GM19035 (cell line): ENCODE results near the gene ST7.
A peak's percentile ranks its signal among the peaks of the same experiment; 100 is the strongest.
"Not testable (repeated sequence)": the region's sequence is repeated elsewhere in the genome, so short reads cannot be mapped to it uniquely, and the experiment has no call there.

ENCODE experiments used
- ATAC-seq: cut with Tn5 transposase; IDR thresholded peaks from one replicate; pipeline ENCODE4 v1.9.1; 2021; ENCODE audit not compliant: unreplicated experiment

Gene ST7

DNA sequence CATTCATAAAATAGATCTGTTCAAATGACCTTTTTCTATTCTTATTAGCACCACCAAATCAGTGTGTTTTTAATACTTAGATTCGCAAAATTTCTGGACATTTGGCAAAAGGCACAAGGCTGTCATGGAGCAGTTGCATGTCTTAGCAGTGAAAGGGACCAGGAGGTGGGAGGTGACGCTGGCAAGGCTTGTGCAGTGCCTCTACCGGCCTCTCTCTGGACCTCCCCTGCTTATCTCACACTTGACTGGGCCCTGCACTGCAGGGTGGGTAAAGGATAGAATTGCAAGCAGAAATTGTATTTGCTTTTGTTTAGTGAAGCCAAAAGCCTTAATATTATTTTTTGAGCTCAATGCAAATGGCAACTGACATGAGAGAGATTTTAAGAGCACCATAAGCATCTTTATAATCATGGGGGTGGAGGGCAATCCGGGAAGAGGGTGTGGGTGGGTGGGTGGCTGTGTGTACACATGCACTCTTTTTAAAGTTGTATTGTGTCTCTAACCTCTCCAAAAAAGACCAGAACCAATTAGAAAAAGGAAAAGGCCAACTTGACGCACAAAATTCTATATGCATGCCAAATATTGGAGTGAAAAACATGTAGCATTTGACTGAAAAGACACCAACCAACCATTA is 263.3 kb downstream of the ST7 start:
- no peak for ATAC-seq

DNA sequence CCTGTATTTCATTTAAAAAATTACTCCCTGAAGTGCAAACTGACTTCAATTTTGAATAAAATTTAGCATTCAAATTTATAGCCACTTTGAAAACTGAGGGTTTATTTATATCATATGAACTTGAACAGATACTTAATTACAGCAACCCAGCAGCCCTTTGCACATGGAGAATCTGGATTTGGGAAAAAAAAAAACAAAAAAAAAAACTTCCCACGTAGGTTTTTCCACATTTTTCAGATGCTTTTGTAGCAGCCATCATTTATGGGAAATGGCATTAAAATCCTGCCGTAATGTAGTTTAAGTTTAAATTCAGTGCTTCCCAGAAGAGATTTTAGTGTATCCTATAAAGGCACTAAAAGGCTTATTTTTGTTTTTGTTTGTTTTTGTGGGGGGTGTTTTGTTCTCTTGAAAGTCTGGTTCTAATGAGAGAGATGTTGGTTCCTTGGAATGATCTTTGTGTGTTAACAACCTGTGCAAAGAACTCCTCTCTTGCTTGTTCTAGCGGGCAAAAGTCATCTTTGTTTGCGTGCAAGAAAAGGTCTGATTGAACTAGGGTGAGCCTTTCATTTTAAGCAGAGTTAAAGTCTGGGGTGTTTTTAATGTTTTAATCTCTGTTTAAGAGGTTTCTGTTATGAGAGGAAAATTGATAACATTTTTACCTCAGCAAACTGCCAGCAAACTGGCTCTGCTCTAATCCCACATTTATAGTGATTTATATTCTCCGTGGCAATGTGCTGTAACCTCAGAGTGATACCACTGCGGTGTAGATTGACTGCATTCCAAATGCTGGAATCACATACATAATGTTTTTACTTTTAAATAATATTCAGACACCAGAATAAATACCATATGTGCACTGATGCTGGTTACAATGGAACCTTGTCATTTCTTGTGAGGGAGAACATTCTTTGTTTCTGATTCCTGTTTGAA is 264.1 kb downstream of the ST7 start:
- no peak for ATAC-seq

DNA sequence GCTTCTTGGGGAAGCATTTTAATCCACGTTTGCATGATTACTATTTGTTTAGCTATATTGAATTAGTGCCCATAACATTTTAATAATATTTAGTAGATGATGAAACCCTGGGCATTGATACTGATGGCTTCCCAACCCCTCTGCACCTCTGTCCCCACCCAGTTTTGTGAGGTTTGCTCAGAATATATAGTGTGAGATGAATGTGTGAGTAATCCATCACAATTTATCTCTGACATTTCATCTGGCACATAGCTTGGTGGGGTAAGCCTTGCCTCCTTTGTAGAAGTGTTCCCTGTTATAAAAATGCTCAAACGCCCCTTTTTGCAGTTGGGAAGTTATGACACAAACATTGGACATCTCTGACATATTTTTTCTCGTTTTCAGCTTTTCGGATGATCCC is 265.4 kb downstream of the ST7 start:
- ATAC-seq, result no peak

DNA sequence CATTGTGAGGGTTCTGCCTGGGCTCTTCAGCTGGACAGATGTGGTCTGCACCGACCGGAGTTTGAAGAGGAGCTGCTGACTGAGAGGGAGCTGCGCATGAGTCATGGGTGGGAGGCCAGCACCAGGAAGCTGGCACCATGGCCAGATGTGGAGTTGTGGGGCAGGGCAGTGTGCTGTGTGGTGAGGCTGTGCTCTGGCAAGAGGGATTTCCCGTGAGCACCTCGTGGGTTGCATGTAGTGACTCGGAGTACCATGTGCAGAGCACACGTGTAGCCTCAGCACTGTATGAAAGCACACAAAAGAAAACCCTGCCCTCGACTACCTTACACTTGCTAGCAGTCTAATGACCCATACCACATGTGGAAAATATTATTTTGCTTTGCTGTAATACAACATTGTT is 266.2 kb downstream of the ST7 start:
- ATAC-seq, result no peak

DNA sequence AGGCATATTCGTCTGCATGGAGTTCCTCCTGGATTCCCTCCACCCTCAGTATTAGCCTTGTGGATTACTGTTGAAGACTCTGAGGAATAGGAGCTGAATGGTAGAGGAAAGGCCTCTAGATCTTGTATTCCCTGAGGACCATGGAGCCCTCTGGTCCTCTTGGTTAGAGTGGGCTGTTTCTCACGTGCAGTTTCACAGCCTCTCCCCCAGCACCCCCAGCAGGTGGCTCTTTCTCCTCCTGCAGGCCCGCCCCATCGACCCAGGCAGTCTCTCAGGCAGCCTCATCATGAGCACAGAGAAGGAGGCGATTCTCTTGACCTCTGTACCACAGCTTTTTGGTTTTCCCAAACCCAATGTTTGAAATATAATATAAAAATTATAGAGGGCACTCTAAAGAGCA is 267.5 kb downstream of the ST7 start:
- ATAC-seq, result no peak

DNA sequence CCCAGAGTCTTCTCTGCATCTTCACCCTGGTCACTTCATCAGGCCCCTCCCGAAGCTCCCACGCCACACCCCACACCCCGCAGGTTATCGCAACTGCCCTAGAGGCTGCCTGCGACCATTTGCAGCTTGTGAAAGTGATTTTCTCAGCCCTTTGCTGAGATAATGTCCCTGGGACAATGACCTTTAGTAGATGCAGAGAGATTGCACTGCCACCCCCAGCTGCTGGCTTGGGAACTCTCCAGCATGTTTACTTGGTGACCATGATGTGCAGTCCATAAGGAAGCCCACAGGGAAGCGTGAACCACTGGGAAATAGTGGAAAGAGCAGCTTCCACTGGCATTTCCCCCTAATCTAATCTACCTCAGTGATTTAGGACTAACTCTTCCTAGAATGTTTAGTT is 272.2 kb downstream of the ST7 start:
- ATAC-seq, result no peak

DNA sequence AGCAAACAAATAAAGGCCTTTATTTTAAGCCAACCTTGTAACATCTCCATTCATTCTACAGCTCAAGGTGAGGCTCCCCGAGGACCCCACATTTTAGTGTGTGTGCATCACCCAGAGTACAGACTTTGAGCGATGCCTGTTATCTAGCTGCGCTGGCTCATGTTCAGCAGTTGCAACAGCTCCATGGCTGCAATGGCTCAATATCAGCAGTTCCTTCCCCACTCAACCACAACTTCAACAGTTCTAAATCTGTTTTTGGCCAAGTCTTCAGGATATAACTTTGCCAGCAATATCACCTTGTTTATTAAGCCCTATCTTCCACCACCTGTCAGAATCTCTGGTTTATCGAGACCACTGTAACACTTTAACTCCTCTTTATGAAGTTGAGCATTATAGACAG is 273.8 kb downstream of the ST7 start:
- no peak for ATAC-seq

DNA sequence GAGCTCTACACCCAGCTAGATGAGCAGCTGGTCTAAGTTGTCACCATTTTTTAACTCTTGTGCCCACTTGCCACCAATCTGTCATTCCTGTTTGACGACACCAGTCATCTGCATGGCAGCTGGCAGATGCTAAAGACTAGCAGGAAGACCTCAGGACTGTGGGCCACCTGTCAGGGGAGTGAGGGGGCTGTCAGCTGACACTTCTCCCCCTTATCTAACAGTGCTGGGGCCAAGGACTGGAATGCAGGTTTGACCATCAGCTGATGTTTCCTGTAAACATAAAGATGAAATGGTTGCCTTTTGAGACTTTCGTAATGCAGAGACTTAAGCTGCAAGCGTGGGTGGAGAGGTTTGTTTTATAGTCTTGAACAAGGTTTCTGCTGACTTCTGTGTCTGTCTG is 276.0 kb downstream of the ST7 start:
- no peak for ATAC-seq

DNA sequence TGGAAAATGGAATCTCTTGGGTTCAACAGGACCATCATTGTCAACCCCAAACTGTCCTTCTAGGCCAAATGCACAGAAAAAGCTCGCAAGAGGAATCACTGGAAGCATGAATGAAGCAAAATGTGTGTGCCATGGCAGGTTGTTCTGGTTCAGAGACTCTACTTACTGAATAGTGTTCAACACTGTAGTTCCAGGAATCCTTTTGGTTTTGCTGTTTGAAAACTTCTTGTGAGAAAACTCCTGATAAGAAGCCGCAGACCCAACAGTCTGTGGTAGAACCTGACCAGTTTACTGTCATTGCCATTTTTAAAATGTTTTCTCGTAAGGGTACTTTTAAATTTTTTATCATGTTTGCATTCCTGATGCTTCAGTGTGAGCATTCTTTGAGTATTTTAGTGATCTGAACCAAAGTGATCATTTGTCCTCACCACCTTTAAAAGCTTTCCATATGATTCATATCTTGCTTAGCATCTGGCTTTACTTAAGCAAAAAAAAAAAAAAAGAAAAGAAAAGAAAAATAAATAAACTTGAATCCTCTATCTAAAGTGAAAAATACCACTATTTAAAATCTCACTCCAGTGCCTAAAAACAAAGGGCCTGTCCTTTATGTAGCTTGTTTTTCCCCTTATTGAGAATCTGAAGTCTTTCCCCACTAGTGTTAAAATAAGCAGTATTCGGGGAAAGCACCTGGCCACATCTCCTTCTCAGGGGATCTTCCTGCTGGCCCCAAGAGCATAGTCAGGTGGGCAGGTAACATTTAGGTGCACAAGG is 277.2 kb downstream of the ST7 start:
- peak; percentile 67 for ATAC-seq

DNA sequence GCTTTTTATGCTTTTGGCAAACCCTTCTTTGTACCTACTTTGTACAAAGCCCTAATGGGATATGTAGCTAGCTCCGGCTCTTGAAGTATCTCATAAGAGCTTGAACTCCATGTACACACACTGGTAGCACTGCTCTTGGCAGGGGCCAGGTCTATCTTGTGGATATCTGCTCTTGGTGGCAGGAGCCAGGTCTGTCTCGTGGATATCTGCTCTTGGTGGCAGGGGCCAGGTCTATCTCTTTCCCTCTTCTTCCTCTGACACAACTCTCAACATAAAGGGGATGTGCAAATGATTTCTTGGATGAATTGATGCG is 277.7 kb downstream of the ST7 start:
- peak; percentile 22 for ATAC-seq

DNA sequence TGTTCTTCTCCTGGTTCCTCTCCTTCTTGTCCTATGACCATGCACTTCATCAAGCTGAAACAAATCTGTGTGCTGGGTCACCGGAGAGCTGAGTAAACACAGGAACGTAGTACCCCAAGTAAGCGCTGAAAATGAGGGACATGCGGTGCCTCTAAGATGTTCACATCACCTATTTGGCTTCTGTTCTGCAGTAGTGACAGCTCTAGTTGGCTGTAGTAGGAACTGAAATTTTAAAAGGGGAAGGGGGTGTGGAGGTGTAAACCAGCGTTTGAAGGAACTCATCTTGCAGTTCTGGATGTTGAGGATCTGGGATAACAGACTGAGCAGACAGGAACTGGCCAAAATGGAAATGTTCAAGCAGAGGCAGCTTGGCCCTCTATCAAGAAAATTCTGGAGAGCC is 284.3 kb downstream of the ST7 start:
- peak; percentile 56 for ATAC-seq

DNA sequence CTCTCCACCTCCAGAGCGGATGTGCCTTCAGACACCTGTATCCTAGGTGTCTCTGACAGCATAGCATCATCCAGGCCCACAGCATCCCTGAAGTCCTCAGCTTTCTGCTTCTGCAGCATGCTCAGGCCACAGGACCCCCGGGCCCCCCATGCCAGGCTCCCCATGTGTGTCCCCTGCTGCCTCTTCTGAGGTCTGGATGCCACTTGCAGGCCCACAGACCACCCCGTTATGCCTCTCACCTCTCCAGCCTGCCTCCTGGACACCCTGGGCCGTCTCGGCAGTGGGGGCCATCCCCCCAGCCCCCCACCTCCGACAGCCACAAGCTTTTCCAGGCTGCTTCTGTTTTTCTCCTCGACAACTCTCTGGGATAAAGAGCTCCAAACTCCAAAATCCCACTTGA is 285.2 kb downstream of the ST7 start:
- no peak for ATAC-seq

DNA sequence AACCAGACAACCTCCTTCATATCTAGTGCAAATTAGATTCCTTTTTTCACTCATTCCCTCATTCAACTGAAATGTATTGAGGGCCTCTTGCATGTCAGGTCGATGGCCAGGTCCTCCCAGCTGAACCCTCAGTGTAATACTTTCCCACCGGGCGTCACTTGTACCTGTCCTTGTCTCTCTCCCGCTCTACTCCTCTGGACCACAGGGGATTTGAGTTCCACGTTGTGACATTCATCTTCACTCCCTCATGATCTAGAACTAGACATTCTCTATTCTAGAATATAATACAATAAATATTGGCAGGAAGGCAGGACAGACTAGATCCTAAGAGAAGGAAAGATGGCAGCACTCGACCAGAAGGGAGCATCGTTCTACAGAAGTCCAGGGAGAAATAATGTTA is 285.6 kb downstream of the ST7 start:
- no peak for ATAC-seq

DNA sequence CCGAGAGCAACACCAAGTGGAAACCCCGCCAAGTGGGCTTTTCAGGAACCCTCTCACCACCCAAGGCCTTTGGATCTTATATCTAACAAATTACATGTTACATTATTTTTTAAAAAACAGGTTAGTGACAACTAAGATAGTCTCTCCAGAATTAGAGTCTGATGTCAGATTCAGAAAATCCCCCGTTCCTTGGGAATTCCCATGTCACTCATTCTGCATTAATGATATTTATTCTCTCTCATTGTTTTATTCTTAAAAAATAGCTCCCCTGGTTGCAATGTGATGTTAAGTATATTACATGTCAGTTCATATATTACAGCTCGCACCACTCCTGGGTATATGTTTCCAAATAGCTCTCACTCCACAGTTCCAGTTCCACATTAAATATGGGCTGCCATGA is 287.8 kb downstream of the ST7 start:
- ATAC-seq, result no peak

DNA sequence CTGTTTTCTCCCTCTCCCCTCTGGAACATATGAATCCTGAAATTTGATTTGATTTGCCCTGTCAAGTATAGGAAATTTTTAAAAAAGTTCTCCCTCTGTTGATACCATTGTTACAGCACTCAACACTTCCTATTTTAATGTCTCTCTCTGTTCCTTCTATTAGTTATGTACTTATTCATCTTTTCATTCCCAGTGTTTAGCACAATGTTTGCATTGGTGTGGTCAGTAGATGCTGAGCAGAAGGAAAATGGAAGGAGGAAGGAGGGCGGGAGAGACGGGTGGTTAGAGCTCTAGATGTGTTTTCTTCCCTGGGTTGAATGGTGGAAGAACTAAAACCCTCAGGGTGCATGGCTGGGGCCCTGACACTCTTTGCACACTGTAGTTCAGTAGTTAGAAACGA is 290.1 kb downstream of the ST7 start:
- no peak for ATAC-seq

DNA sequence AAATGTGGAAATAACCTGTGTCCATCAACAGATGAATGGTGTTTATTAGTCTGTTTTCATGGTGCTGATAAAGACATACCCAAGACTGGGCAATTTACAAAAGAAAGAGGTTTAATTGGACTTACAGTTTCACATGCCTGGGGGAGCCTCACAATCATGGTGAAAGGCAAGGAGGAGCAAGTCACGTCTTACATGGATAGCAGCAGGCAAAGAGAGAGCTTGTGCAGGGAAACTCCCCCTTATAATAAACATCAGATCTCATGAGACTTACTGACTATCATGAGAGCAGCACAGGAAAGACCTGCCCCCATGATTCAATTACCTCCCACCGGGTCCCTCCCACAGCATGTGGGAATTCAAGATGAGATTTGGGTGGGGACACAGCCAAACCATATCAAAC is 292.4 kb downstream of the ST7 start:
- not testable (repeated sequence) for ATAC-seq

DNA sequence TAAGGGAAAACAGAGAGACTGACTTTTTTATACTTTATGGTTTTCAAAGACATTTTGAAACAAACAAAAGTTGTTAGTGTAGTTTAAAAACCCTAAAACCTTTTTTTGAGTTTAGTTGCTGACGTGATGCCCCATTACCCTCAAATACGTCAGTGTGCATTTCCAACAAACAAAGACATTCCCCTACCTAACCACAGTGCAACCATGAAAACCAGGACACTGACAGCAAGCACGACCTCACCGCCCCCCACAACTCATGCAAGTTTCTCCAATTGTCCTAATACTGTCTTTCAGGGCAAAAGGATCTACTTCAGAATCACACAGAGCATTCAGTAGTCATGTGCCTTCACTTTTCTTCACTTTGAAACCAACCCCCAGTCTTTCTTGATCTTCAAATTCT is 294.5 kb downstream of the ST7 start:
- ATAC-seq, result no peak

DNA sequence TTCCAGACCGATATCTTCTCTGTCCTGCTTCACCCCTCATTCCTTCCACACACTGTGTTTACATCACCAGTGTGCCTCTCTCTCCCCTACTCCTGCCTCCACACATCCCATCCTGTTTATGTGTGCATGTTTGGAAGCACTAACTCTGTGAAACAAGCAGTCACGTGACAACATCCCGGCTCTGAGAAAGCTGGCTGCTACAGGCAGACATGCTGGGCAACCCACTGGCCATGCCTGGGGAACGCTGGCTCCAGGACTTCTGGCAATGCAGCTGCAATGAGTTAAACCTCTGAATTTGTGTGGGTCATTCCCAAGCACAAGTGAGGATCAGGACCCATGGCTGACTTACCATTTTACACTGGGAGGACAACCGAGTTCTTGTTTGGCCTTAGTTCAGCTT is 295.5 kb downstream of the ST7 start:
- ATAC-seq, result no peak

DNA sequence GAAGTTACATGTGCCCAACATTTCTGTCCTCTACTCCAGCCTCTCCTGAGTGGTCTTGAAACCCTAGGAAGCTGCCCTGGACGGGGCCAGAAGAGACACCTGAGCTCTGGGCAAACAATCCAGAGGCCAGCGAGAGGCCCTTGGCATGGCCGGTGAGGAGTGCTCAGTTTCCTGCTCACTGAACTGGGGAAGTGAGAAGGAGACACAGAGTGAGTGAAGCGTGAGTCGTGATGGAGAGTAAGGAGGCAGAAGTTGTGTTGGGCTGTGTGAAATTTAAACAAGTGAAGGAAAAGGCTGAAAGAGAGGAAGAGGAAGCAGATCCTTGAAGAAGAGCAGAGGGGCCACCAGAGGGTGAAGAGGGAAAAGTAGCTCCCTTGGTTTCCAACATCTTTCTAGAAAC is 296.4 kb downstream of the ST7 start:
- ATAC-seq, result no peak

DNA sequence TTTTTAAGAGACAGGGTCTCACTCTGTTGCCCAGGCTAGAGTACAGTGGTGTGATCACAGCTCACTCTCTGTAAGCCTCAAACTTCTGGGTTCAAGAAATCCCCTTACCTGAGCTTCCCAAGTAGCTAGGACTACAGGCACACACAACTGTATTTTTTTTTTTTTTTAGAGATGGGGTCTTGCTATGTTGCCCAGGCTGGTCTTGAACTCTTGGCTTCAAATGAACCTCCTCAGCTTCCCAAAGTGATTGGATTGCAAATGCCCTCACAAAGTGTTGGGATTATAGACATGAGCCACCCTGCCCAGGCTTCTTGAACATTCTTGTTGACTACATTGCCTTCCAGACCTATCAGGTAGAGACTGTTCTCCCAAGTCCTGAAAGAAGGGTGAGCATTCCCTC is 296.9 kb downstream of the ST7 start:
- ATAC-seq, result no peak

DNA sequence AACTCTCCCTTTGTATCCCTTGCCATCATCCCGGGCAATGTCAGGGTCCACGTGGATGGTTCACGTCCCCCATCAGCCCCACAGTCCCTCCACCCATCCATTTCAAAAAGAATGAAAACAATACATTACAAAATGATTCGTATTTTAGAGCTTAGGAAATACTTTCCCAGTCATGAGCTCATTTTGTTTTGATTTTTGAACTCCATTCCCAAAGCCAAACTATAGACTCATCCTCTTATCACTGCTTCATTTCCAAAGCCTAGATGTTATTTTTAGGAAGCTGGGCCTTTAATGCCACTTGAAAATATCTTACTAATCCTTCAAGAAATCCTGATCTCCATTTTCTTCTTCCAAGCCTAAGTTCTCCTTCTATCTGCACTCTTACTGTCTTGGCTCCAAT is 297.5 kb downstream of the ST7 start:
- ATAC-seq, result no peak

DNA sequence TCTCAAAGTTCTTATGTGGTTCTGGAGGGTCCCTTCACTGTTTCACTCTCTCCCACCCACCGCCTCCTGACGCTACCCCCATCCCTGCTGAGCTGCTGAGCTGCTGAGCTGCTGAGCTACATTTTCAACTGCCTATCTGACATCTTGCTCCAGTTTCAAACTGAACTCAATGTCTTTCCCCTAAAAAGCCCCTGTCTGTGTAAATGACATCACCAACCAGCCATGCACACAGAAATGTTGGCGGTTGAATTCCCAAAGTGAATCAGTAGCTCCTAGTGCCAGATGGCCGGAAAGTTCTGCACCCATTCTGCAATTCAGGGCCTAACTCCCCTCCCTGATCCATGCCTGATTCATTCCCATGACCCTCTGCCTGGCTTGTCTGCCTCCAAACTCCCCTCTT is 298.4 kb downstream of the ST7 start:
- no peak for ATAC-seq
